ENCODE data around the gene TSHZ3.

Gene TSHZ3

GRCh38 chr19:31279436-31279765 is 69.8 kb downstream of the TSHZ3 start:
- no peak for DNase-seq (ENCODE audit: low read depth)
- no peak for TF ChIP-seq CTCF (conservative IDR thresholded peaks at IDR 0.05; ENCODE audit: low read length)
- no peak overlapping the region for H3K4me3 ChIP-seq (ENCODE audit: low read length)

- no peak for DNase-seq (ENCODE audit: low read depth)
- no peak for TF ChIP-seq CTCF (conservative IDR thresholded peaks at IDR 0.05; ENCODE audit: low read length)
- H3K4me3 ChIP-seq (ENCODE audit: low read length), result no peak overlapping the region
These were observed 70.4 kb downstream of the TSHZ3 start for GRCh38 chr19:31278555-31279435.

GRCh38 chr19:31277516-31277915 is 71.7 kb downstream of the TSHZ3 start:
- no peak for DNase-seq (ENCODE audit: low read depth)
- no peak for TF ChIP-seq CTCF (conservative IDR thresholded peaks at IDR 0.05; ENCODE audit: low read length)
- no peak overlapping the region for H3K4me3 ChIP-seq (ENCODE audit: low read length)

- no peak for DNase-seq (ENCODE audit: low read depth)
- TF ChIP-seq CTCF (conservative IDR thresholded peaks at IDR 0.05; ENCODE audit: low read length), result no peak
- H3K4me3 ChIP-seq (ENCODE audit: low read length), result no peak overlapping the region
These were observed 72.4 kb downstream of the TSHZ3 start for GRCh38 chr19:31276831-31277230.

- no peak for TF ChIP-seq CTCF (conservative IDR thresholded peaks at IDR 0.05; ENCODE audit: low read length)
- DNase-seq (ENCODE audit: low read depth), result no peak
- no peak overlapping the region for H3K4me3 ChIP-seq (ENCODE audit: low read length)
These were observed 74.2 kb downstream of the TSHZ3 start for GRCh38 chr19:31275068-31275334.

GRCh38 chr19:31274251-31275067 is 74.8 kb downstream of the TSHZ3 start:
- no peak for TF ChIP-seq CTCF (conservative IDR thresholded peaks at IDR 0.05; ENCODE audit: low read length)
- DNase-seq (ENCODE audit: low read depth), result no peak
- no peak overlapping the region for H3K4me3 ChIP-seq (ENCODE audit: low read length)
